ENCODE measurements around the gene NR3C2.
"Not testable (repeated sequence)": the region's sequence is repeated elsewhere in the genome, so short reads cannot be mapped to it uniquely, and the experiment has no call there.

The NR3C2 gene

DNA sequence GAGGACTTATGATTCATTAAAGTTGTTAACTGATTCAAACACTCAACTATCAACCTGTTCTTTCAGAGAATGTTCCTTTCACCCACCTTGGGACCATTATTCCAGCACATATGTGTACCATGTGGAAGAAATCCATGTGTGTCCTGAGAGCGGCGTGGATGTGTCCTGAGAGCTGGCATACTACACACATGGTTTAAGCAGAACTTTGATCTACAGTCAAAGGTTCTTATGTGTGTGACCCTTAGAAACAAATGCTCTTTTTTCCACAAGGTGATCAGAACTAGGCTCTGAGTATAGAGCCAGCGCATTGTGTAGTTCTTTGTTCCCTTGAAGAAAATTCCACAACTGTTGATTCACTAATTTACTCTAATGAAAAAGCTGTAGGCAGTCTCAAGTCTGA lies 332.0 kb downstream of the NR3C2 start:
- no peak for DNase-seq (ENCODE audit: low spot score)

DNA sequence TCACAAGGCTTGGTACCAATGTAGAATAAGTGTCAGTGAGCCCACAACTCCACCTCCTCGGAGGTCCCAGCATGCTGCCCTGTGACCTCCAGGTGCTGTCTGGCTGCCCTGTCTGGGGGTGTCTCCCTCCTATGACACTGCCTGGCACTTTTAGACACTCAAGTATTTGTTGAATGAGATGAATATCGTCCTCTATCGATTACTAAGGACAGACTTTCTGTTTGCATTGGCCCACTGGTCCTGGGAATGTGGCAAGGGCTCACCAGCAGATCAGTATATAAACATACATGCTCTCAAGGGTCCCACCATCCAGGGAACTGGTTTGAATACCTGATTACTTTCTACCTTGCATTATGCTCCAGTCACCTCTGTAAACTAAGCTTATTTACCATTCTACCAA lies 333.0 kb downstream of the NR3C2 start:
- DNase-seq (ENCODE audit: low spot score) = no peak

DNA sequence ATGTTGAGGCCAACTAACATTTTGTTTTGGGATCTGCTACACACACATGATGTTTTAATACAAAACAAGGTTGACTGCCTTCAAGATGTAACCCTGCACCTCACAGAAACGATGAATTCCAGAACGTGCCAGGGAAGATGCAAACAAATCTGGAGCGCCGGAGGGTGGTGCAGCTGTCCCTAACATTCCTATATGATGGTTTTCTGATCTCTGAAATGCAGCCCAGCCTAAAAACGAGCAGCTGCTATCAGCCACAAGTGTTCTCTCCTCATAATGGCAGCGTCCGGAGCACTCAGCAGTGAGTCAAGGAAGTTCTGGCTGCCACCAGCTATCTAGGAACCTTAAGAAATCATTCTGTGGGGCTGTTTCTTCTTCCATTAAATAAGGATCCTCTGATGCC lies 333.4 kb downstream of the NR3C2 start:
- no peak for DNase-seq (ENCODE audit: low spot score)

DNA sequence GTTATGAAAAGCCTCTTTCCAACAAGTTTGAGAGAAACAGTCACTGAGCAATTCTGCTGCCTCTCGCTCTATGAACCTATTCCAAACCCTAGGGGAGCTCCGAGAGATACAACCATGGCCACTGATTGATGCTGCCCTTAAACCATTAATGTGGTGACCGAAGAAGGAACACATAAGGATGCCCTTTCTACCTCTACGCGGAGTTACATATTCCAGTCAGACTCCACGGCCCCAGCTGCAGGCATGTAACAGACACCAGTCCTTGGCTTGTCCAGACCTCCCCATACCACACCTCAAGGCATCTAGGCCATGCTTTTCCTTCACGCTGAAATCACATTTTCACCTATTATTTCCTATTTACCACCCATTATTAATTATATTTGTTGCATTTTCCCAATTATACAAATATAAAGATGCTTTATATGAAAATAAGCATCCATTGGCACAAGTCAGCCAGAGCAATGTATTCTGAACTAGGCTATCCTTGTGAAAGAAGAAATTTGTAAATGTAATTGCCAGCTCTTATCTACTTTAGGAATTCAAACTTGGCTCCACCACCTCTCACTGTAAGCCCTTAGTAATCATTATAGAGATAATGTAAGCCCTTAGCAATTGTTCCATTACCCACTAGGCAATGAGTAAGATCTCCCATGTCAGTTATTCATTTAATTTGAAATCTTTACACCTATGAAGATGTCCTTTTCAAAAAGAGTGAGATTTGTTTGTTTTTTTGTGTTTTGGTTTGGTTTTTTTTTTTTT lies 338.4 kb downstream of the NR3C2 start:
- DNase-seq (ENCODE audit: low spot score) = no peak

- no peak for DNase-seq (ENCODE audit: low spot score)
Measured at GRCh38 chr4:148101790-148102189, 340.4 kb downstream of the NR3C2 start.

DNA sequence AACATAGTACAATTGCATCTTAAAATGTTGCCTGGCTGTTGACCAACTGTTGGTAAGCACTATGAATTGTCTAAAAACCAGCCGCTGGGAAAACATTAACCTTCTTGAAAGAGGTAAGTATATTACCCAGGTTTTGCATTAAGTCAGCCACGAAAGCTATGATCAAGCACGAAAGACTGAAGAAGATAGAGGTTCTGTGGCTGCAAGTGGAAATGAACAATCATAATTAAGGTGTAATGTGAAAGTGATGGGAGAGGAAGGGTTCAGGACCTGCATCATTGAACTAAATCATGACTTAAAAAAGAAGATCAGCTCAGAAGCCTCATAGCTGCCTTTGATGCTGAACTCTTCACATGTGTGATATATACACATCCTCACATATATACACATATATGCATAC lies 341.0 kb downstream of the NR3C2 start:
- DNase-seq (ENCODE audit: low spot score) = no peak

GRCh38 chr4:148097801-148098200 lies 344.4 kb downstream of the NR3C2 start:
- DNase-seq (ENCODE audit: low spot score) = no peak

- DNase-seq (ENCODE audit: low spot score) = no peak
Measured at GRCh38 chr4:148095346-148095923, 346.8 kb downstream of the NR3C2 start.

DNA sequence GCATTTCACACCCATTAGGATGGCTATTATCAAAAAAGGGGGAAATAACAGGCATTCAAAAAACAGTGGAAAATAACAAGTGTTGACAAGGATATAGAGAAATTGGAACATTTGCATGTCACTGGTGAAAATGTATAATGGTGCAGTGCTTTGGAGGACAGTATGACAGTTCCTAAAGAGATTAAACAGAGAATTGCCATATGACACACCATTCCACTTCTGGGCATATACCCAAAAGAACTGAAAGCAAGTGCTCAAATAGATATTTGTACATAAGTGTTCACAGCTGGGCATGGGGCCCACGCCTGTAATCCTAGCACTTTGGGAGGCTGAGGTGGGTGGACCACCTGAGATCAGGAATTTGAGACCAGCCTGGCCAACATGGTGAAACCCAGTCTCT lies 348.1 kb downstream of the NR3C2 start:
- DNase-seq (ENCODE audit: low spot score) = no peak

DNA sequence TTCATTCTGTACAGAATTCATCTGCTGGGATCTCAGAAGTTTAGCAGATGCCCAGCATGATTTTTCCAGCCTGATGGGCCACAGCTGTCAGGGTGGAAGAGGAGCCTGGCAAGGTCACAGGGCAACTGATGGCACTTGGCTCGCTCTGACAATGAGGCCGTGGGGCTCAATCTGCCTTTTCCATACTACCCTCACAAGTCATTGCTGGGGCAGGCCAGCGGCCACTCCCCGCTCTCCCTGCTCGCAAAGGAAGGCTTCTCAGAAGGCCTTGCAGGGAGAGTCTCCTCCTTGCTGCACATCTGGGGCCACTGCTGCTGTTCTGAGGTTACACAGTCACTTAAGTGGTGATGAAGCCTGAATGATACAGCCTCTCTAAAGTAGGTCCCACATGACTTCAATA lies 349.1 kb downstream of the NR3C2 start:
- no peak for DNase-seq (ENCODE audit: low spot score)

DNA sequence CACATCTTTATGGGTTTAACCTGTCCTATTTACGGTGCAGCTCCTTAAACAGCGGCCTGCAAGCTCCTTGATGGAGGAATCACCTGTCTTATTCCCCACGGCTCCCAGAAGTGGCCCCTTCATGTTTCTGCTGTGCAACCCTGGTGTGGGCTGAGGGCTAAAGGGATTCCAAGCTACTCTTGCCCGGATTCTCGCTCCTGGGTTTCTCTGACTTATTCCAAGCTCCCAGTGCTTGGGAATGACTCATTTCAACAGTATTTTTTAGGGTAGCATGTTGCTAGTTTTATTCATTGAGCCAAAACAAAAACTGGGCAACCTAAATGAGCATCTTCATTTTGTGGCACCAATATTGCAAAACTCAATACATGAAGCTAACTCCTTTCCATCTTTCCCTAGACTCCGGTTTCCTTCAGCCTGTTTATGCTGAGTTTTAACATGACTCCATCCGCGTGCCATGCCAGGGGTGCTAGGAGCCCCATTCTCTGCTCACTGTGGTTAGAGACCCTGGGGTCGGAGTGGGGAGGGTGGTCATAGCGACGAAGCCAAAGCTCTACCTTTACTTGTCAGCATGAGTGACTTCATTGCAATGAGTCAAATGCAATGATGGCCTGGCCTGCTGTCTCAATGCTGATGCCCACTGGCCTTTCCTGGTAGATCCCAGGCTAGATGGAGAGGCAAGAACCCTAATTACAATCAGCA lies 349.7 kb downstream of the NR3C2 start:
- DNase-seq (ENCODE audit: low spot score) = no peak

GRCh38 chr4:148091896-148092295 lies 350.3 kb downstream of the NR3C2 start:
- DNase-seq (ENCODE audit: low spot score) = no peak

GRCh38 chr4:148090503-148091476 lies 351.4 kb downstream of the NR3C2 start:
- DNase-seq (ENCODE audit: low spot score) = no peak

- DNase-seq (ENCODE audit: low spot score) = no peak
Measured at GRCh38 chr4:148090029-148090428, 352.2 kb downstream of the NR3C2 start.

DNA sequence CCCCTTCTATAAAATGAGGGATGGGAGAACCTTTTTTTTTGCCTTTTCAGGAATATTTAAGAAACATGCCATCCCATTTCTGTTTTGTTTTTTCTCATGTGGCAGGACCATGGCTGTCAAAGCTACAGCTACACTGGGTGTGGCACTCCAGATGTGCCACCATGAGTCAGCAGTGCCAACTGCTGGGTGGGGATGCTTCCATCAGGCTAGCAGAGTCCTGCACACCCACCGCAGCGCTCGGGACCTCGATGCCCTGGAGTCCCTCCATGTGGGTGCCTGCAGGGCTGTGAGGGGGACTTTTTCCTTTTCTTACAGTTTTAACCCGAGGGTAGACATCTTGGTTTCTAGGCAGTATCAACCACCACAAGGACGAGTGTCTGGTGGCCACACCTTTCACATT lies 352.6 kb downstream of the NR3C2 start:
- no peak for DNase-seq (ENCODE audit: low spot score)

GRCh38 chr4:148083073-148083472 lies 359.1 kb downstream of the NR3C2 start:
- DNase-seq (ENCODE audit: low spot score) = not testable (repeated sequence)

DNA sequence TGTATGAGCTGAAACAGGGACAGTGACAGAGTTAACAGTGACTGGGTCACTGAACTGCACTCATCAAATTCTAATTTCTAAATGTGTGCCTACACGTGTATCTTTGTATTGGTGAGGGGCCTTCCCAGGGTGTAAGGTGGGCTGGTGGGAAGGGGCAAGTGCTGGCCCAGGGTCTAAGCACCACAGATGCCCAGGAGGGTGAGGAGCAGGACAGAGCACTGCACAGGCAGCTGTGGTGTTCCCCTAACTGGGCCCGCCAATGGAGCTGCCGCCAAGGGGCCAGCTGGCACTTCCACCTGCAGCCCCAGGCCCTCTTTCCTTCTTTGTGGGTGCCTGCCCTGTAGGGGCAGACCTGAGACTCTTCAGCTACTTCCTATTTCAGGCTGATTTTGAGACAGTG lies 360.5 kb downstream of the NR3C2 start:
- DNase-seq (ENCODE audit: low spot score) = no peak

DNA sequence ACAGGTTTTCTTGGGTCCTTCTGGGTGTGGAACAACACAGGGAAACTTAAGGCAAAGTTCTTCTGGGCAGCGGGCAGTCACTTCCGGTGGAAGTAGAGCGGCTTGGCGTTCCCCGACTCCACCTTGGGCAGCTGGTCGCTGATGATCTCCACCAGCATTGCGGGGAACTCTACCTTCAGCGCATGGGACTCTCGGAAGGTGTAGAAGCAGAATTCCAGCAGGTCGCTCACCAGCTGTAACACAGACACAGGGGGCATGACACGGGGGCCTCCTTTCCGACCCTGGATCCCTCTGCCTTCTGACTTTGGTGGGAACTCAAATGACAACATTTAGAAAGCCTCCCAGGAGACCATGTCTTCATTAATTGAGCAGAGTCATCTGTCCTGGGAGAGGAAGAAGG lies 360.9 kb downstream of the NR3C2 start:
- DNase-seq (ENCODE audit: low spot score) = no peak

DNA sequence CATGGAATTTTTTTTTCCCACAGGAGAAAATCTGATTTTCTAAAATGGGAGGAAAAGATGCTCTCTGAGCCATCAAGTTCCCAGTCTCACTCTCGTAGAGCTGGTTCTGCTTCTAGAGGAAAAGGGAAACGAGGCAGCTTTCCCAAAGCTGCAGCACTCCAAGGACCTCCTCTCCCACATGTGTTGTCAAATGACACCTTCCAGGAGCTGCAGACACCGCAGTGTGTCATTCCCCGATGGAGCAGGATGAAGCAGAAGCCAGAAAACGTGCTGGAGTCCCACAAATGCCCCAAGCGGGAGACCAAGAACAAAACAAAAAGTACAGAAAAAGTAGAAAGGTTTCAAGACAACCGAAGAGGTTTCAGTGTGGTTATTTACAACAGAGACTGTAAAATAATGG lies 362.3 kb downstream of the NR3C2 start:
- no peak for DNase-seq (ENCODE audit: low spot score)

DNA sequence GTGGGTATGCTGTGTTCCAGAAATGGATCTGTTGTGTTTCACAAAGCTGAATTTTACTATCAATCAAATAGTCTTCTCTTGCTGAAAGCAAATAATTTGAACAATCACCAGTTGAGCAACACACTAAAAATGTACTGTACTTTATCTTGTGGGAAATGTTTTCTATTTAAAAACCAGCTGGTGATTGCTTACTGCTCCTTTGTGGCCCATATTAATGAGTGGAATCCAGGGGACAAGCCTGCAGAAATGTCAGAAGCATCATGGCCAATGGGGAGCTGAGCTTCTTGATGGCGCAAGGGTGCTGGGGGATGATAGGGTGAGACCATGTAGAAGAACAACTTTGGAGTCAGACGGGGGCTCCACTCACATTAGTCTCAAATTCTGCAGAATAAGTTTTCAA lies 364.2 kb downstream of the NR3C2 start:
- no peak for DNase-seq (ENCODE audit: low spot score)

GRCh38 chr4:148077581-148077980 lies 364.6 kb downstream of the NR3C2 start:
- DNase-seq (ENCODE audit: low spot score) = no peak

DNA sequence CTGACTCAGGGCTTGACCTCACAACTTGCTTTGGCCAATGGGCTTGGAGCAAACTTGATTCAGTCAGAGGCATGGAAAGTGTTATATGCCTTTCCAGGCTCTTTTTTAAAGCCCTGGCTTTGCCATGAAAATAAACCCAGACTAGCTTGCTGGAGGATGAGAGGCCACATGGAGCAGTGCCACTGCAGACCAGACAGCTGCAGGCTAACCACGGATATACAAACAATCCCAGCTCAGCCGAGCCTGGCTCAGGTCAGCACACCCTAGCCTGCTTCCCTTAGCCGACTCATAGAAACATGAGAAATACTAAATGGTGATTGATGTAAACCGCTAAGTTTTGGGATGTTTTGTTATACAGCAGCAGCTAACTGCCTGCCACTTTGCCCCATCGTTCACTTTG lies 365.2 kb downstream of the NR3C2 start:
- no peak for DNase-seq (ENCODE audit: low spot score)

Data from LoVo (cell line).